NCI-H510A treated with DMSO at 0.1 percent for 48 hours (cell line): ENCODE data around the gene ZW10.

Experiments used
- DNase-seq: peaks from one replicate; lab custom pipeline; 2025; lab: John Stamatoyannopoulos, UW

The ZW10 gene

DNA sequence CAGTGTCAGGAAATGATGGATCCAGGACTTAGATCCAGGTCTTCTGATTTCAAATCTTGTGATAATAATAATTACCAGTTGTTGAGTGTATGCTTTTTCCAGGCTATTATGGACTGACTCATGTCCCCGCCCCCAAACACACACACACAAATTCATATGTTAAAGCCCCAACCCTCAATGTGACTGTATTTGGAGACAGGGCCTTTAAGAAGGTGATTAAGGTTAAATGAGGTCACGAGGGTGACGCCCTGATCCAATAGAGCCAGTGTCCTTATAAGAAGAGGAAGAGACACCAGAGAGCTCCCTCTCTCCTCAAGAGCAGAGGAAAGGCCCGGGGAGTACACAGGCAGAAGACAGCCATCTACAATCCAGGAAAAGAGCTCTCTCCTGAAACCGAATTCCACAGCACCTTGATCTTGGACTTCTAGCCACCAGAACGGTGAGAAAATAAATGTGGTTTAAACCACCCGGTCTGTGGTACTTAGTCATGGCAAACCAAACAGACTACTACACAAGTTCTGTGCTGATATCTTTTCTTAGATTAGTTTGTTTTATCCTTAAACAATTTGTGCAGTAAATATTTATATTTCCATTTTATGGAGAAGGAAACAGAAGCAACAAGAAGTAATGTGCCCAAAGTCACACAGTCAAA, 75.6 kb downstream of the ZW10 start:
- no peak for DNase-seq

DNA sequence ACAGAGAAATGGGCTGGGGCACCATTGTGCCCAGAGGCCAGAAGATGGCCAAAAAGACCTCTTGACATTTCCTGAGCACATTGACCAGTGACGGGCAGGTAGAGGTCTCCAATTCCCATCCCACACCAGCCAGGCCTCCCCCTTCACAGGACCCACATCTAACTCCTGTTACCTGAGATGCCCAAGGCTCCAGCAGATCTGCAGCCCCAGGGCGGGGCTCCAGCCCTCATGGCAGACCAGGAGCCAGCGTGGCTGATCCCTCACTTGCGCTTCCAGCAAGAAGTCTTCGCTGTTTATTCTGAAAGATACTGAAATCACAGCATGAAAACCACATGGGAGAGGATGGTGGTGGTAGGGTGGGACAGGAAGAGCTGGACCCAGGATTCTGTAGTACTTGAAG, 76.4 kb downstream of the ZW10 start:
- no peak for DNase-seq

DNA sequence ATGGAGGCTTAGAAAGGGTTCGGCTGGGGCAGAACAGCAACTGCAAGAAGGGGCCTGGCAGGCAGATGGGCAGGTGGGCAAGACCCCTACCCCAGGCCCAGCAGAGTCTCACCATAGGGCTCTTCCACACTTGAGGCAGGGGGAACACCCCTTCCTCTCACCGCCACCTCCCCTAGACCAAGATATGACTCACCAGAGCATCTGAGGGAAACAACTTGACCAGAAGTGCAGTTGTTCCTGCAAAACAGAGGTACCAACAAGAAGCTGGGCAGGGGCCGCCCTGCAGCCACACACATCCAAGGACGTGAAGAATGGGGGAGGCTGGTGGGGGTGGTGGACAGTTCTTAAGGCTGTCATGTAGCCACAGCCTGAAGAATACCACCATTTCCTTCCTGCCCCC, 78.3 kb downstream of the ZW10 start:
- DNase-seq, result no peak

DNA sequence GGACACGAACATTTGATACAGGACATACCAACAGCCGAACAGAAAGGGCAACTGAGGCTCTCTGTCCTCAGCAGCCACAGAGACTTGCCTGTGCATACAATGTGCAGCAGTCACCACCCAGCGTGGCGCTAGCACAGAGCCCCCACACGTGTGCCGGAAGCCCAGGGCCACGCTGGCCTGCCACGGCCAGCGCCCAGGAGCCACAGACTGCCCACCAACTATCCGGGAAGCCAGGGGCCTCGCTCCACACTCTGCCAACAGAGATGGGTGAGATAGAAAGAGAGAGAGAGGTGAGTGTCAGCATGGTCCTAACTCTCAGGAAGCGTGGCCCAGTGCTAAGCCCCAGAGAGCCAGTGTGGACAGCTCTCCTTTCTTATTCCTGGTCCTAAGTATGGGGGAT, 79.1 kb downstream of the ZW10 start:
- no peak for DNase-seq

DNA sequence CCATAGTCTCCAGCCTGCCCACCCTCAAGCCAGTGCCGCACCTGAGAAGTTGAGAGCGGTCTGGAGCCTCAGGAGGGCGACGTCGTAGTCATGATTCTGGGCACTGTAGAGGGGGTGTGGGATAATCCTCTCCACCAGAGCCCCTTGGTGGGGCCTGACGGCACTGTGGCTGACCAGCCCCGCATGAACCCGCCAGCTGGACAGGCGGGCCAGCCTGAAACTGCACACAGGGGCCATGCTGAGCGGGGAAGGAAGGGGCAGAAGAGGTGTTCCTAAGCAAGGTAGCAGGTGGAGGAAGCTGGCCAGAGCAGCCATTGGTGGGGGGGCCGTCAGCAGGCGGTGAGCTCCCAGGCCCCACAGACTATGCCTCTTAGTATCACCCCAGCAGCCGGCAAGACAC, 80.5 kb downstream of the ZW10 start:
- DNase-seq, result no peak

DNA sequence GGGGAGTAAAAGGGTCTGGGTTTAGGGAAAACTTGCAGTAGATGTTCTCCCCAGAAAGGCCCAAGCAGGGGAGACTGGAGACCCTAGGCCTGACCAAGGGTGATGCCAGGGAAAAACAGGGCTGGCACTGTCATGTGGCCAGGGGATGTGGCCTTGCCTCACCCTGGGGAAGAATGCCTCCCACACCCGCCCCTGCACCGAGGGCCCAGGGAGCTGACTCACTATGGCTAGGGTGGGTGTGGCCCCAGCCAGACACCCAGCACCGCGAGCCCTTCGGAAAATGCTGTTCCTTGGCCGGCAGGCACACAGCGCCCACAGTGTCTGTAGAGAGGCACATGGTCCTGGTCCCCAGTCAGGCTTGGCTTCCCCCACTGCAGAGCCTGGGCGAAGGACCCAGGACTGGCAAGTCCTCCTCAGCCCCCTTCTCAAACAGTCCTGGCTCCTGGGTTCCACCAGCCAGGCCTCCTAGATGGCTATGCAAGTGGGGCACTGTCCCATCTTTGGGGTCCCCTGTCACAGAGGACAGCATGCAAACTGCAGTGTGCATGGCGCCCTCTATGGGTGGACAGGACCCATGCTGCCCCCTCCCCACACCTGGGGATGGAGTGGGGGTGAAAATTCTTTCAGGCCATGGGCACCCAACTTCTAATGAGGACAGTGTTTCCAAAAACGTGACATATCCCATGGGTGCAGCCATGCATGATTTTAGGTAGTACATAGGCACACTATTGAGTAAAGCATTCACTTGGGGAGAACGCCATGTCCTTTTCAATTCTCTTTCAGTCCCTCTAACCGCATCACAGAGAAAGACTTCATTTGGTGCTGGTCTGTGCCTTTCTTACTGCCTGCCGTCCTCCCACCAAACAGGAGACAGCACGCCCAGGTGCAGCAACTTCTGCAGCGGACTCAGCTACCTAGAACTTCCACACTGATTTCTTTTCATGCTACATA, 82.6 kb downstream of the ZW10 start:
- DNase-seq, result no peak

DNA sequence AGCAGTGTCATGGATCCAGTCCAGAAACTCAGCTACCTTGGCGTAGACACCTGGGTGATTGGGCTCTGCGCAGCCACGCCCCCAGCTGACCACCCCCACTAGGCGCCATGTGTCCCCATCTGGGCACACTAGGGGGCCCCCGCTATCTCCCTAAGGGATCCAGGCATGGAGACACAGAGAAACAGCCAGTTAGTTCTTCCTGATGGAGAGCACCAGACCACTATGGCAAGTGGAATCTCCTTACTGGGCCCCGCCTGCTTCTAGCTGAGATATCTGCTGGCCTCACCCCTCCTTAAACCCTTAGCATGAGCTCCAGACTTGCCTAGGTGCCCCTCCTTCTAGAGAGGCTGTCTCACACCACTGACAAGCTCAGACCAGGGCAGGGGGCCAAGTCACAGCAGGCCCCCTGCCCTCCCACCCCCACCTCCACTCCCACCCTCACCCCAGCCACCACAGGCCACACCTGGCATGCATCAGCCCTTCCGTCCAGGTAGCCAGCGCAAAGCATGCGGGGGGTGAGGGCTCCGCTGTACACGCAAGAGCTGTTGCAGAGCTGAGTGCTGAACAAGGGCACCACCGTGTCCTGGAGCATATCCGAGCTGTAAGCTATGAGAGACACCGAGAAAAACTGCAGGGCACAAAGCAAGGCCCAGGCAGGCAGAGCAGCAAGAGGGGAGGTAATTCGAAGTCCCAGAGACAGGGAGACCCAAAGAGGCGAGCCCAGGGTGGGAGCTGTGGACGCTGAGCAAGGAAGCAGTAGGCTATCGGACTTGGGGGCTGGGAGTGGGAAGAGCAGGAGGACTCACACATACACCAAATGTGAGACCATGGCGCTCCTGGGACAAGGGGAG, 83.5 kb downstream of the ZW10 start:
- no peak for DNase-seq

DNA sequence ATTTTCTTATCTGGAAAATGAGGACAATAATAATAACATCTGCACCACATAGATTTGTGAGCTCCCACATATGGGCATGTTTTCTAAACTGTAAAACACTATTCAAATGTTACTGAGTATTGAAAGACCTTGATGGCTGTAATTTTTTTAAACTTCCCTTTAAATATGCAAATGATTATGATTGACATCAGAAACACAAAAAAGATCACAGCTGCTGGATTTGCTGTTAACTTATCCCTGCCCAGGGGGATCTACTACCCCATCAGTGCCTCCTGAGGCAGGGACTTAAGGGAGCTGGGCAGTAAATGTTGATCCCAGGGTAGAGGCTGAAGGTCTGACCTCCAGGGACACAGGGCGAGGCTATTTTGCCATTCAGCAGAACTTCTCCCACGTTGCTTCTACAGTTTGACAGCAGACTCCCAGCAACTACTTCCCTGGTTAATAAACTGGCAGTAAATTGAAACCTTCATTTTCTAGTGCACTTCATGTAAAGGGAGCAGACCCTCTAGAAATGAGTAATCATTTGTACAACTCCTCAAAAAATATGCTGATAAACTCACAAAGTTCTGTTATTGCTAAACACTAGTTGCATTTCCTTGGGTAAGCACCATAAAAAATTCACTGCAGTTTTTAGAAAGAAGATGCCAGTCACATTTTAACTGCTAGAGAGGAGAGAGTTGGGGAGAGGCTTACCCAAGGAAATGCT, 87.7 kb downstream of the ZW10 start:
- no peak for DNase-seq

DNA sequence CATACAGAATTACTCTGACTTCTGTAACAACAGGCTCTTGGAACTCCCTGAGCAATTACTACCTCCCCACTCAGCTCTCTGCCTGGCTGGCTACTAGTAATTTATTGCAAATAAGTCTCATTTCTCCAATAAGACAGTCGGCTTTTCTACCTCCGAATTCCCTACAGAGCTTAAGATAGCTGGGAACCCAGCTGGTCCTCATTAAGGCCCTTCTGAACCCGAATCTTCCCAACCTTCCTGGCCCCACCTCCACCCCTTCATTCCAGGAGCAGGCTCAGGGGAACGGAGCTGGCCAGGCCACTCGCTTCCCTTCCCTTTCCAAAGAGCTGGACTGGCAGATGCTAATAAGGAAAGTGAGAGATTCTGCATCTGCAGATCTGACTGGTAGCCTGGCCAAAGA, 89.0 kb downstream of the ZW10 start:
- no peak for DNase-seq

DNA sequence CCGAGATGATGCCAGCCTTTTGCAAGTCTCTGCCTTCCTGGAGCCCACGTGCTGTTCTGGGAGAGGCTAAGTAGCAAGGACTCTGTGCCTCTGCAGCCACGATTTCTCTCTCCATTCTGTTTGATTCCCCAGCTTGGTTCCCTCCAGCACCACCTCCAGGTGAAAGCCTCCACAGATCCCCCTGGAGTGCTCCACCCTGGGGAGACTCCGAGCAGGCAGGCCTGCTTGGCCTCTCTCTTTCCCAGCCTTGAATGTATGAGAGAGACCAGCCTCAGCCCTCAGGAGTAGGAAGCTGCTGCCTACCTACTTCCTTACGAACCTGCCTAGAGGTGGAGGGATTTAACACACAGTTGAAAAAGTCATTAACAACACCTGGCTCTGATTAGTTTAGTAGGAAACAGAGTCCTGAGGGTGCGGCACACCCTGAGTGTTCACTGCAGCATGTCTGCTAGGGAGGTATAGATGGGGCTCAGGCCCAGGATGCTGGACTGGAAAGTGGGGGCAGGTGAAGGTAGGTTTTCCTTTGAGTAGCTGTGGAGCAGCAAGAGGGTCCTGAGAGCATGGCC, 89.9 kb downstream of the ZW10 start:
- no peak for DNase-seq
